Progenitor cell of endocrine pancreas (in vitro differentiated cells): ENCODE data around the gene RAB26. TPM values are rescaled to one million over a fixed set of nuclear protein-coding genes. Genes with fewer than 3 reads are reported as not detected.
"Not testable (repeated sequence)": the region's sequence is repeated elsewhere in the genome, so short reads cannot be mapped to it uniquely, and the experiment has no call there.

Experiments
- DNase-seq: peaks from one replicate; pipeline ENCODE4 v3.0.0; 2021; ENCODE audit warnings: low spot score; ENCODE audit not compliant: unreplicated experiment
- H3K27ac Mint-ChIP-seq: 2 replicates; pipeline ENCODE4 v1.8.0; 2021; ENCODE audit warnings: mild to moderate bottlenecking, moderate library complexity, mixed read lengths
- H3K27me3 Mint-ChIP-seq: 2 replicates; pipeline ENCODE4 v1.8.0; 2021; ENCODE audit warnings: mixed read lengths
- H3K36me3 Mint-ChIP-seq: 2 replicates; pipeline ENCODE4 v1.8.0; 2022; ENCODE audit warnings: mixed read lengths; ENCODE audit not compliant: insufficient read depth
- H3K4me1 Mint-ChIP-seq: 2 replicates; pipeline ENCODE4 v1.8.0; 2021; ENCODE audit warnings: low read depth, mixed read lengths
- H3K4me3 Mint-ChIP-seq: 2 replicates; pipeline ENCODE4 v1.8.0; 2021; ENCODE audit warnings: low read depth, mild to moderate bottlenecking, moderate library complexity, mixed read lengths
- H3K9me3 Mint-ChIP-seq: 2 replicates; pipeline ENCODE4 v1.8.0; 2021; ENCODE audit warnings: low read depth, mixed read lengths
- long read RNA-seq: library from polyadenylated mRNA; unstranded; transcript quantifications from one replicate; pipeline ENCODE4 v2.0.0, GENCODE V29; 2020
- total RNA-seq: library from RNA; stranded (reverse); gene quantifications from 2 replicates; pipeline ENCODE4 v1.2.1, GENCODE V29; 2021
- TF ChIP-seq, protein P1 (sequence below): fragments of 200-600 bp; sonication (generic); IDR thresholded peaks from one replicate; pipeline ENCODE4 v1.5.0; 2021; ENCODE audit warnings: antibody characterized with exemption, mild to moderate bottlenecking; ENCODE audit not compliant: unreplicated experiment

Gene RAB26, protein sequence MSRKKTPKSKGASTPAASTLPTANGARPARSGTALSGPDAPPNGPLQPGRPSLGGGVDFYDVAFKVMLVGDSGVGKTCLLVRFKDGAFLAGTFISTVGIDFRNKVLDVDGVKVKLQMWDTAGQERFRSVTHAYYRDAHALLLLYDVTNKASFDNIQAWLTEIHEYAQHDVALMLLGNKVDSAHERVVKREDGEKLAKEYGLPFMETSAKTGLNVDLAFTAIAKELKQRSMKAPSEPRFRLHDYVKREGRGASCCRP
- 20.4 and 23.3 TPM in 2 replicates for total RNA-seq
- long read RNA-seq, partial matches to known transcripts = 0 of 3 reads
- long read RNA-seq, other reads (novel, unspliced or antisense) = 2 of 3 reads

DNA sequence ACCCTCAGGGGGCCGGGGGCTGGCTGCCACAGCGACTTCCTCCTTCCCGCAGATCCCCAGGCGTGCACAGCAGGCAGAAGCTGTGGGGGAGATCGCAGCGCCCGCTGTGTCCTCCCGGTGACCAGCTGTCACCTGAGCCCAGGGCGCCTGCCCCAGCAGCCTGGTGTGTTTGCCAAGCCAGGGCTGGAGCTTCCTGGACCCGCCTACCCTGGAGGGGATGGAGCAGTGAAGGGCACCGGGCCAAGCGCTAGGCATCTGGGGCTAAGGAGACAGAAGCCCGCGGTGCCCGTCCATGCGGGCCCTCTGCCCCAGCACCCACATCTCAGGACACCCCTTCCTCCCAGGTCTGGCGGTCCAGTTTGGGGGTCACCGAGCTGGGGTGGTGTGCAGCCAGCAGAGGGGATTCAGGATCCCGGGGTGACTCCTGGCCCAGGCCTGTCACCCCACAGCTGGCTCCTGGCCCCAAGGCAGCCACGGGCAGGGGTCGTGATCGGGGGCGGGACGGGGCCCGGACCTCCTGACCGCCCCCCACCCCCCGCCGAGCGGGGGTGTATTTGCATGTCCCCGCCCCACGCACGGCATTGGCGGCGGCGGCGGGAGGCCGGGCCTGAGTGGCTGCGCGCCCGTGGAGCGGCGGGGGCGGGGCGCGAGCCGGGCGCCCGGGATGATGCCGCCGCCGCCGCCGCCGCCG, at the start of gene RAB26:
RAB26 (plus strand) TSS at position 645 of the 691 bp plus-strand sequence. CDS start 159 bp downstream, outside the sequence.
- Mint-ChIP-seq H3K27me3 (peaks cover 6% of the 10 kb centered on the region), H3K27ac (peak within 1 kb of the TSS; percentile 49), H3K4me1 (peaks cover 17% of the 10 kb centered on the region), H3K9me3 (no peaks in the 10 kb centered on the region), H3K4me3 (peak within 1 kb of the TSS; percentile 58), H3K36me3 (peaks cover 5% of the 10 kb centered on the region)
- TF ChIP-seq, protein P1, sequence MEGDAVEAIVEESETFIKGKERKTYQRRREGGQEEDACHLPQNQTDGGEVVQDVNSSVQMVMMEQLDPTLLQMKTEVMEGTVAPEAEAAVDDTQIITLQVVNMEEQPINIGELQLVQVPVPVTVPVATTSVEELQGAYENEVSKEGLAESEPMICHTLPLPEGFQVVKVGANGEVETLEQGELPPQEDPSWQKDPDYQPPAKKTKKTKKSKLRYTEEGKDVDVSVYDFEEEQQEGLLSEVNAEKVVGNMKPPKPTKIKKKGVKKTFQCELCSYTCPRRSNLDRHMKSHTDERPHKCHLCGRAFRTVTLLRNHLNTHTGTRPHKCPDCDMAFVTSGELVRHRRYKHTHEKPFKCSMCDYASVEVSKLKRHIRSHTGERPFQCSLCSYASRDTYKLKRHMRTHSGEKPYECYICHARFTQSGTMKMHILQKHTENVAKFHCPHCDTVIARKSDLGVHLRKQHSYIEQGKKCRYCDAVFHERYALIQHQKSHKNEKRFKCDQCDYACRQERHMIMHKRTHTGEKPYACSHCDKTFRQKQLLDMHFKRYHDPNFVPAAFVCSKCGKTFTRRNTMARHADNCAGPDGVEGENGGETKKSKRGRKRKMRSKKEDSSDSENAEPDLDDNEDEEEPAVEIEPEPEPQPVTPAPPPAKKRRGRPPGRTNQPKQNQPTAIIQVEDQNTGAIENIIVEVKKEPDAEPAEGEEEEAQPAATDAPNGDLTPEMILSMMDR = no peak
- peak; percentile 58 for DNase-seq

DNA sequence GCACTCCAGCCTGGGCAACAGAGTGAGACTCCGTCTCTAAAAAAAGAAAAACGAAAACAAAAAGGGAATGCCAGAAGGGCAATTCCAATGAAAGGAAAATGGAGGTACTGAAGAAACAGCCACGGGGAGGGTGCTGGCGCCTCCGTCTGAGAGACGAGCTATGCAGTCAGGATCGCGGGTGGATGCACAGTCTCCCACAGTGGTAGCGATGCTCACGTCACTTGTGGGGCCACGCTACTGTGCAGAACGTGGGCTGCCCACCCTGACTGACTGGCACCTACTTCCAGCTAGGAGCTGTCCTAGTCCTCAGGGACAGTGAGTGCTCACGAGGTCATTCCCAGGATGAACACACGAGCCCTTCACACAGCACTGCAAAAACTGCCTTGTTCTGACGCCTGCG, 46.8 kb upstream of the RAB26 start:
- not testable (repeated sequence) for H3K27ac Mint-ChIP-seq, H3K4me1 Mint-ChIP-seq, H3K27me3 Mint-ChIP-seq, H3K36me3 Mint-ChIP-seq, DNase-seq, H3K9me3 Mint-ChIP-seq, H3K4me3 Mint-ChIP-seq

DNA sequence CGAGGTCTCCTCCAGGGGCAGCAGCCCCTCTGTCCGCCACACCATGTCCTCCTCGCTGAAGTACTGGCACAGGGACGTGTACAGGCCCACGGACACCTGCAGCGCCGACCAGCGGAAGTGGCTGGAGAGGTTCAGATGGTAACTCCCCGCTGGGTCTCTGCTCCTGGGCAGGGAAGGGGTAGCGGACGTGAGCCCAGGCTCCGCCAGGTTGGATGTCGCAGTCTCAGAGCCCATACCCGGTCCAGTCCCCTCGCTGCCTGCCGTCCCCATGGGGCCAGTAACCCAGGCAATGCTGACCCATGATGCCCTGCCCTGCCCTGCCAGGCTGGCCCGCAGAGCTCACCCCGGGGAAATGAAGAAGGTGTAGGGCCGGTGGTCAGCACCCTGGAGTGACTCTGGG, 46.0 kb upstream of the RAB26 start:
- Mint-ChIP-seq H3K4me3 (no peak overlapping the region), H3K36me3 (peaks cover 5% of the 10 kb centered on the region), H3K27me3 (no peaks in the 10 kb centered on the region), H3K9me3 (no peaks in the 10 kb centered on the region), H3K27ac (no peak overlapping the region), H3K4me1 (peaks cover 2% of the 10 kb centered on the region)
- TF ChIP-seq, protein P1 = no peak
- DNase-seq = no peak

DNA sequence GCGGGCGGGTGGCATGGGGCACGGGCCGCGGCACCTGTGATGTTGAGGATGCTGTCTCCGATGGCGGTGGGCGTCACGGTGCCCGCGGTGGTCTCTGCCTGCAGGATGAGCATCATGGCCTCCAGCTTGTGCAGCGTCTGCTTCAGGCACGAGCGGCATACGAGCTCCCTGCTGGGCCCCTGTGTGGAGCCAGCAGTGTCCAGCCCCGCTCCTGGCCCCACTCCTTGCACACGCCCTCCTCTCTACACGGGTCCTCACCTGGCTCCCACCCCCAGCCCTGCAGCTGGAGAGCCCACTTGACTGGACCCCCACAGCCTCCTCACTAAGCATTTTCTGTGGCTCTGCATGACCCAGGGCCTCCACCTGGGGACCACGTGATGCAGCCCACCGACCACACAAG, 44.0 kb upstream of the RAB26 start:
- H3K4me1 Mint-ChIP-seq, H3K4me3 Mint-ChIP-seq, H3K27ac Mint-ChIP-seq, DNase-seq, H3K36me3 Mint-ChIP-seq, H3K27me3 Mint-ChIP-seq, H3K9me3 Mint-ChIP-seq: not testable (repeated sequence)

DNA sequence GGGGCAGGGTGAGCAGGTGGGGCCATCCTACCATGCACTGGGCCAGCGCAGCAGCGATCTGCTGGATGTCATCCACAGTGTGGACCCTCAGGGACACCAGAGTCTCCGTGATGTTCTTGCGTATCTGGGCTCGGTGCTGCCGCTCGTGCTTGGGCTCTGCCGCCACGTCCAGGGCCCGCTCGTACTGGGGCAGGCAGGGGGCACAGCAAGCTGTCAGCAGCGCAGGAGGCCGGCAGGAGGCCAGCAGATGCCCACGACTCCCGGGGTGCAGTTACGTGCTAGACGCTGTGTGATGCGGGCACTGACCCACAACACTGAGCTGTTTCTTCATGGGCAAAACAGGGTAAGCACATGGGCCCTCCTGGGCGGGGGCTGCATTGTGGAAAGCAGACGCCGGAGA, 43.1 kb upstream of the RAB26 start:
- not testable (repeated sequence) for H3K36me3 Mint-ChIP-seq, H3K9me3 Mint-ChIP-seq, DNase-seq, H3K27ac Mint-ChIP-seq, H3K4me3 Mint-ChIP-seq, H3K27me3 Mint-ChIP-seq, H3K4me1 Mint-ChIP-seq

DNA sequence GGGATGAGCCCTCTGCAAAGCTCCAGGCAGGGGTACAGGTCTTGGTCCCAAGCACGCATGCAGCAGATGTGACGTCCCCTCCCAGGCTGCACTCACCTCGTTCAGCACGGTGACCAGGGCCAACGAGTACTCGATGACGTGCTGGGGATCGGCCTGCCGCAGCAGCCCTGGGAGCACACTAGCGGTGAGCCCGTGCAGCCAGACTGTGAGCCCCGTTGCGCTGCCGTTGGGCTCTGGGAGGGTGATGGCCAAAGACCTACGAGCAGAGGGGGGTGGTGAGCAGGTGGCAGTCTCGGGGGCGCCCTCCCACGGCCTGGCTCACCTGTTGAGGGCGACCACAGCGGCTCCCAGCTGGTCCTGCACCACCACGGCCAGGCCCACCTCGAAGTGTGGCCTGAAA, 42.7 kb upstream of the RAB26 start:
- not testable (repeated sequence) for H3K27me3 Mint-ChIP-seq, H3K9me3 Mint-ChIP-seq, H3K27ac Mint-ChIP-seq, H3K4me3 Mint-ChIP-seq, DNase-seq, H3K4me1 Mint-ChIP-seq, H3K36me3 Mint-ChIP-seq

DNA sequence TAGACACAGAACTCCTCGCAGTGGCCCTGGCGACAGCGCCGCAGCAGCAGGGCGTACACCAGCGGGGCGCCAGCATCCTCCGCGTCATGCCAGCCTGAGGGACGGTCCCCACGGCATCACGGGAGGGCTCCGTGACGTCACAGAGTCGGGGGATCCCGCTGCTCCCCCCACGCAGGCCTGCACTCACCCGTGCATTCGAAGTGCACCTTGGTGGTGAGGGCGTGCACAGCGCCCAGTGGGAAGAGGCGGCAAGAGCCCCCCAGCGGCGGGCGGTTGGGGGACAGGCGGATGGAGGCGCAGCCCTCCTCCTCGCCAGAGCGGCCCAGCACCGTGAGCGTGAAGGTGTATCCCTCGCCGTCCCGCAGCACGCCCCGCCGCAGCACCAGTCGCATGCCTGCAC, 42.2 kb upstream of the RAB26 start:
- H3K27me3 Mint-ChIP-seq, DNase-seq, H3K4me1 Mint-ChIP-seq, H3K9me3 Mint-ChIP-seq, H3K4me3 Mint-ChIP-seq, H3K27ac Mint-ChIP-seq, H3K36me3 Mint-ChIP-seq: not testable (repeated sequence)

DNA sequence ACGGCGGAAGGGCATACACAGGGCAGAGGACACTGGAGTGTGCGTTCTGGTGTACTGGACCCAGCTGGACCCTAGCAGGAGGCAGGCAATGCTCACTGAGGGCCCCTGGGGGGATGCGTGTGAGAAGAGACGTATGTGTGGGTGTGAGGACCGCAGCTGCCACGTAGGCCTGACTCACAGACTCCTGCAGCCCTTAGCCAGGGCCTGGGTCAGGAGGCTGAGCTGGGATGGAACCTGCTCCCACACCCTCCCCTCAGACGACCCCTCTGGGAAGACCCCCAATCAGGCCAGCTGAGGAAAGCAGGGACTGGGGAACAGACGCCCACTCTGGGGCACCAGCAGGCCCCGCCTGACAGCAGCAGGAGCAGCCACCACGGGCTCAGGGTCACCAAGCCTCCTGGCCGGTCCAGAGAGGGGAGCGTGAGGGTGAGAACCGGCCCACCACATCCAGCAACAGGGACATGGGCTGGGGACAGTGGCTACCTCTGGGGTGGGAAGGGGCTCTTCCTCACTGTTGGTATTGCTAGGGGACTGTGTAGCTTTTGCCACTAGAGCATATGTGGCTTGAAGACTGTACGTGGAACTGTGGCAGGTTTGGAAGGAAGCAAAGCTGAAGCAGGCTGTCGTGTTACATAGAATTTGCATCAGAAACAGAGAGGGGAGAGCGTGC, 41.2 kb upstream of the RAB26 start:
- DNase-seq, H3K4me3 Mint-ChIP-seq, H3K4me1 Mint-ChIP-seq, H3K9me3 Mint-ChIP-seq, H3K27me3 Mint-ChIP-seq, H3K36me3 Mint-ChIP-seq, H3K27ac Mint-ChIP-seq: not testable (repeated sequence)

DNA sequence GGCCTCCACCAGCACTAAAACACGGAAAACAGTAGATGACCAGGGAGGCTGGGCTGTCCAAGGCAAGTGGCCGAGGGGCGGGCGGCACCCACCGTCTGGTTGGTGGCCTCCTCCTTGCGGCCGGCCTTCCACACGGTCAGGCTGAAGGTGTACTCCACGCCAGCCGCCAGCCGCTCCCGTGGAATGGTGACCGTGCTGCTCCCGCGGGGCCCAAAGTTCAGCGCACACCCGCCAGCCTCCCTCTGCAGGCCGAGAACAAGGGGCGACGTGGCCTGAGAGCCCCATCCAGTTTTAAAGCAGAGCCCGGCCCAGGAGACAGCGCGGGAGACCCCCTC, 40.7 kb upstream of the RAB26 start:
- DNase-seq, H3K4me1 Mint-ChIP-seq, H3K27me3 Mint-ChIP-seq, H3K27ac Mint-ChIP-seq, H3K9me3 Mint-ChIP-seq, H3K4me3 Mint-ChIP-seq, H3K36me3 Mint-ChIP-seq: not testable (repeated sequence)

DNA sequence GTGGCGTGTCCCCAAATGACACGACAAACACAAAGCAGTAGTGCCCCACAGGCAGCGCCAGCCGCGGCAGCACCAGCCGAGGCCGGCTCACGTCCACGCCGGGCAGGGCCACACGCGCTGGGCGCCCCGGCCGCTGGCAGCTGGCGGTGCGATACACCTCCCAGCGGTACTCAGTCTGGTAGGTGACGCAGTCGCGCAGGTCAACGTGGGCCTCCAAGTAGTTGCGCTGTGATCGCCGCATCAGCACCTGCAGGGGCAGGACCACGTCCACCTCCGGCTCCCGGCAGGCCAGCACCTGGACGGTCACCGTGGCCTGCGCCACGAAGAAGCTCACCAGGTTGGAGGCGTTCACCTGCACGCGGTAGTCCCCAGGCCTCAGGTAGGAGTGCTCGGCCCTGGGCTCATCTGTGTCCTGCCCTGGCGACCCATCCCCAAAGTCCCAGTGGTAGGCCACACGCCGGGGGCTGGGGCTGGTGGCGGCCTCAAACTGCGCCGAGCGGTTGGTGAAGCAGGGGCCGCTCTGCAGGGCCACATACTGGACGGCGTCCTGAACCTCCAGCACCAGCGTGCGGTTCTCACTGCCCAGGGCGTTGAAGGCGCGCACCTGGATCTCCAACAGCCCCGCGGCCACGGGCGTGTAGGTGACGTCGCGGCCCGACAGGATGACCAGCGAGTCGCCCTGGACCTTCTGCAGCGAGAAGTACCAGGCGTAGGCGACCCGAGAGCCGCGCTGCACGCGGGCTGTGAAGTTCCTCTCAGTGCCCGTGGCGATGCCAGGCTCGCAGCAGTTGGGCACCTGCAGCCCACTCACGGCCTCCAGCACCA, 39.8 kb upstream of the RAB26 start:
- not testable (repeated sequence) for H3K9me3 Mint-ChIP-seq, DNase-seq, H3K36me3 Mint-ChIP-seq, H3K27ac Mint-ChIP-seq, H3K4me3 Mint-ChIP-seq, H3K4me1 Mint-ChIP-seq, H3K27me3 Mint-ChIP-seq

DNA sequence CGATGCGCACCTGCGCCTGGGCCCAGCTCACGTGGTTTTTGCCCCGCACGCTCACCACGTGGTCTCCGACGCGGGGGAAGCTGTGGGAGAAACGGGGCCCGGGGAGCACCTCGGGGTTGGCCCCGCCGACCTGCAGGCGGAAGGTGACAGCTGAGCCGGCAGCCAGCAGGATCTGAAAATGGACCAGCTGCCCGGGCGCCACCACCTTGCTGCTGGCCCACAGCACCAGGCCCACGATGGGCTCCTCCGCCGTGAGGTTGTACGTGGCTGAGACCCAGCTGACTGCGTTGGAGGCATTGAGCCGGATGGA, 39.2 kb upstream of the RAB26 start:
- H3K36me3 Mint-ChIP-seq, H3K27ac Mint-ChIP-seq, H3K4me1 Mint-ChIP-seq, DNase-seq, H3K27me3 Mint-ChIP-seq, H3K9me3 Mint-ChIP-seq, H3K4me3 Mint-ChIP-seq: not testable (repeated sequence)
